H9 (cell line): ENCODE measurements around the gene INPP5E. TPM values are rescaled to one million over a fixed set of nuclear protein-coding genes. Genes with fewer than 3 reads are reported as not detected.

ENCODE experiments used
- DNase-seq: peaks from one replicate; pipeline ENCODE4 v3.0.0-alpha.2; 2017
- H2AFZ ChIP-seq: one replicate; pipeline ENCODE4 v1.6.1; 2013; ENCODE audit warnings: mild to moderate bottlenecking, low read length, control low read depth, moderate library complexity
- H2AK5ac ChIP-seq: 2 replicates; pipeline ENCODE4 v1.6.1; 2013; ENCODE audit warnings: low read length, control low read depth, mixed read lengths; ENCODE audit not compliant: insufficient read length
- H2BK120ac ChIP-seq: one replicate; pipeline ENCODE4 v1.6.1; 2013; ENCODE audit warnings: low read depth, mild to moderate bottlenecking, low read length, control low read depth, inconsistent platforms; ENCODE audit not compliant: poor library complexity, severe bottlenecking
- H2BK12ac ChIP-seq: 2 replicates; pipeline ENCODE4 v1.6.1; 2013; ENCODE audit warnings: low read length, control low read depth, mixed read lengths, low read depth; ENCODE audit not compliant: insufficient read length
- H2BK15ac ChIP-seq: 2 replicates; pipeline ENCODE4 v1.6.1; 2013; ENCODE audit warnings: low read depth, low read length, control low read depth
- H2BK20ac ChIP-seq: one replicate; pipeline ENCODE4 v1.6.1; 2013; ENCODE audit warnings: low read depth, mild to moderate bottlenecking, low read length, control low read depth, inconsistent platforms; ENCODE audit not compliant: poor library complexity, severe bottlenecking
- H2BK5ac ChIP-seq: 2 replicates; pipeline ENCODE4 v1.6.1; 2013; ENCODE audit warnings: low read length, control low read depth, mixed read lengths; ENCODE audit not compliant: insufficient read length
- H3K14ac ChIP-seq: 2 replicates; pipeline ENCODE4 v1.6.1; 2013; ENCODE audit warnings: low read length, control low read depth; ENCODE audit not compliant: insufficient read depth
- H3K18ac ChIP-seq: 2 replicates; pipeline ENCODE4 v1.6.1; 2013; ENCODE audit warnings: low read depth, mild to moderate bottlenecking, mixed read lengths, low read length, control low read depth; ENCODE audit not compliant: insufficient read length
- H3K23ac ChIP-seq: 2 replicates; pipeline ENCODE4 v1.6.1; 2013; ENCODE audit warnings: low read length, control low read depth, mixed read lengths, low read depth; ENCODE audit not compliant: insufficient read length
- H3K23me2 ChIP-seq: 2 replicates; pipeline ENCODE4 v1.6.1; 2013; ENCODE audit warnings: low read depth, mild to moderate bottlenecking, mixed read lengths, low read length, control low read depth; ENCODE audit not compliant: insufficient read length, poor library complexity, severe bottlenecking
- H3K27ac ChIP-seq: 2 replicates; pipeline ENCODE4 v1.5.1; 2013; ENCODE audit warnings: low read length, control low read depth, mixed read lengths, low read depth; ENCODE audit not compliant: insufficient read length
- H3K27me3 ChIP-seq: 2 replicates; pipeline ENCODE4 v1.6.1; 2013; ENCODE audit warnings: low read length, control low read depth, inconsistent platforms; ENCODE audit not compliant: insufficient read depth
- H3K4ac ChIP-seq: 2 replicates; pipeline ENCODE4 v1.6.1; 2013; ENCODE audit warnings: low read depth, mild to moderate bottlenecking, control low read depth, inconsistent platforms, low read length, moderate library complexity
- H3K4me1 ChIP-seq: 2 replicates; pipeline ENCODE4 v1.6.1; 2013; ENCODE audit warnings: low read length, control low read depth, inconsistent platforms; ENCODE audit not compliant: insufficient read depth
- H3K4me2 ChIP-seq: 2 replicates; pipeline ENCODE4 v1.6.1; 2013; ENCODE audit warnings: low read length, control low read depth, mixed read lengths; ENCODE audit not compliant: insufficient read length, insufficient read depth
- H3K56ac ChIP-seq: 2 replicates; pipeline ENCODE4 v1.6.1; 2013; ENCODE audit warnings: low read depth, mild to moderate bottlenecking, mixed read lengths, low read length, control low read depth; ENCODE audit not compliant: insufficient read length
- H3K79me1 ChIP-seq: 2 replicates; pipeline ENCODE4 v1.6.1; 2013; ENCODE audit warnings: low read depth, mild to moderate bottlenecking, moderate library complexity, low read length, control low read depth, inconsistent platforms; ENCODE audit not compliant: insufficient read depth, poor library complexity, severe bottlenecking
- H3K79me2 ChIP-seq: 2 replicates; pipeline ENCODE4 v1.6.1; 2013; ENCODE audit warnings: low read length, control low read depth, inconsistent platforms; ENCODE audit not compliant: insufficient read depth
- H3K9ac ChIP-seq: 2 replicates; pipeline ENCODE4 v1.6.1; 2013; ENCODE audit warnings: low read length, control low read depth, mixed read lengths; ENCODE audit not compliant: insufficient read length; ENCODE audit errors: extremely low read depth
- H3K9me3 ChIP-seq: one replicate; pipeline ENCODE4 v1.6.1; 2013; ENCODE audit warnings: low read depth, low read length, inconsistent platforms; ENCODE audit not compliant: control insufficient read depth
- H3T11ph ChIP-seq: one replicate; pipeline ENCODE4 v1.6.1; 2013; ENCODE audit warnings: mild to moderate bottlenecking, low read length, control low read depth, inconsistent platforms
- H4K20me1 ChIP-seq: one replicate; pipeline ENCODE4 v1.6.1; 2013; ENCODE audit not compliant: control insufficient read depth, insufficient read length, insufficient read depth
- H4K5ac ChIP-seq: 2 replicates; pipeline ENCODE4 v1.6.1; 2013; ENCODE audit warnings: low read depth, mild to moderate bottlenecking, mixed read lengths, low read length, control low read depth; ENCODE audit not compliant: insufficient read length
- H4K8ac ChIP-seq: replicated peaks from 2 replicates; pipeline ENCODE4 v1.6.1; 2013; ENCODE audit warnings: low read length, control low read depth, mixed read lengths, low read depth; ENCODE audit not compliant: insufficient read length
- H4K91ac ChIP-seq: 2 replicates; pipeline ENCODE4 v1.6.1; 2013; ENCODE audit warnings: low read depth, mild to moderate bottlenecking, moderate library complexity, mixed read lengths, low read length, control low read depth; ENCODE audit not compliant: insufficient read length
- H3K27ac Mint-ChIP-seq, 3 experiments: 2 replicates in 2 of 3; 3 replicates in 1 of 3; pipeline ENCODE4 v1.8.0; 2020 to 2021; ENCODE audit warnings: mixed read lengths in 3 of 3, mild to moderate bottlenecking in 1 of 3, moderate library complexity in 1 of 3
- H3K27me3 Mint-ChIP-seq: 2 replicates; pipeline ENCODE4 v1.8.0; 2021; ENCODE audit warnings: low read depth, mild to moderate bottlenecking, moderate library complexity, mixed read lengths
- H3K36me3 Mint-ChIP-seq, 3 experiments: 2 replicates in 2 of 3; 3 replicates in 1 of 3; pipeline ENCODE4 v1.8.0; 2020 to 2021; ENCODE audit warnings: low read depth in 3 of 3, mixed read lengths in 3 of 3; ENCODE audit not compliant: insufficient read depth in 1 of 3
- H3K4me1 Mint-ChIP-seq, 2 experiments: 2 replicates each; pipeline ENCODE4 v1.8.0; 2020; ENCODE audit warnings: mixed read lengths in 2 of 2
- H3K4me3 Mint-ChIP-seq, 2 experiments: 2 replicates in 1 of 2; 3 replicates in 1 of 2; pipeline ENCODE4 v1.8.0; 2020 to 2021; ENCODE audit warnings: mild to moderate bottlenecking in 2 of 2, mixed read lengths in 2 of 2, moderate library complexity in 1 of 2
- H3K9me3 Mint-ChIP-seq, 2 experiments: 2 replicates in 1 of 2; 3 replicates in 1 of 2; pipeline ENCODE4 v1.8.0; 2020; ENCODE audit warnings: mild to moderate bottlenecking in 2 of 2, mixed read lengths in 2 of 2, moderate library complexity in 1 of 2
- WGBS: extraction: QIAGEN DNeasy Blood & Tissue Kit; methylation state at CpG from one replicate; pipeline ENCODE4 v1.1.7; 2013; ENCODE audit warnings: missing lambda C conversion rate, low lambda C conversion rate, mixed read lengths; ENCODE audit not compliant: insufficient read length; ENCODE audit errors: extremely low coverage; 5-methylcytosine and 5-hydroxymethylcytosine counted together
- total RNA-seq: library from RNA; stranded (reverse); gene quantifications from 2 replicates; pipeline ENCODE4 v1.2.1, GENCODE V29; 2021
- TF ChIP-seq, protein P1 (sequence below): fragments of 200-600 bp; sonication (generic); conservative IDR thresholded peaks from 3 replicates; pipeline ENCODE4 v1.8.0; 2021; ENCODE audit warnings: antibody characterized with exemption, mild to moderate bottlenecking

INPP5E gene
- total RNA-seq, 1 experiment from 2014 or later: 21.0 TPM

DNA sequence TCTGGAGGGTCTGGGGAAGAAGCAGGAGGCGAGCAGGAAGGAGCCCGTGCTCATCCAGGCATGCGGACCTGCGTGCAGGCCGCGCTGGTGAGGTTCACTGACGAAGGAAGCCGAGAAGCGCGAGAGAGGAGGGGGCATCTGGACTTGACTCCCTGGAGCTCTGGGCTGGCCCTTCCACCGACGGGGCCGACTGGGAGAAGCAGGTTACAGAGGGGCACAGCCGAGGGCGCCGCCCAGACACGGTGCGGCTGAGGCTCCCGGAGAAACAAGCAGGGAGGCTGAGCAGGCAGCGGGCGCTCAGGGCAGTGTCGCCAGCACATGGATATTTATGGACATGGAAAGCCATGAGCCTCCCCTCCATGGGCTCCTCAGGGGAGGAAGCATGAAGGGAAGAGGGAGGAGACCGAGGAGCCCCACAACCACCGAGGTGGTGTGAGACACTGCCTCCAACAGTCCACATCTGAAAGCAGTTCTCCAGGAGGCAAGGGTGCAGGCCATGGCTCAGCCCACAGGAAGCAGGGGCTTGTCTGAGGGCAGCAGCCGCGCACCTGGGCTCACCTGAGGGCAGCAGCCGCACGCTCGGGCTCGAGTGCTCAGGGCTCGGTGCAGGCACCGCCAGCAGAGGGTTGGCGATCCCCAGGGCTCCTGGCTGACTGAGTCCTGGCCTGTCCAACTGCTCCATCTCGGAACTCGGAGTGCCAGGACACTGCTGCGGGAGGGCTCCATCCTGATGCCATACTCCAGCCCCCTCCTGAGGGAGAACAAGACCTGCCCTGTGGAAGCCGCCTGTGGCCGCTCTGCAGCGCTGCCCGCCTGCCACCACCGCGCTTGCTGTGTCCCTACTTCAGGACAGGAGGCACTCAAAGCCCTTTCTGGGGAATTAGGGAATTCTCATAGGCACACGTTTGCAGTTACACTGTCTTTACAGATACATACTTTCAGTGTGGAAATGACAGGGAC lies 15.7 kb upstream of the INPP5E start:
- H3K4me1 Mint-ChIP-seq: no peaks in the 10 kb centered on the region
- Histone ChIP-seq H3K4ac (no peak overlapping the region), H3K18ac (no peak overlapping the region), H2BK12ac (no peak overlapping the region), H2BK15ac (no peak overlapping the region), H3K79me2 (no peaks in the 10 kb centered on the region), H3T11ph (no peak overlapping the region), H3K9ac (no peak overlapping the region), H3K27me3 (no peaks in the 10 kb centered on the region), H2BK5ac (no peak overlapping the region), H2AFZ (no peak overlapping the region), H3K4me2 (no peak overlapping the region), H4K20me1 (no peaks in the 10 kb centered on the region), H3K79me1 (no peaks in the 10 kb centered on the region), H4K91ac (no peak overlapping the region), H2BK120ac (no peak overlapping the region), H3K23ac (no peak overlapping the region), H4K5ac (no peak overlapping the region), H3K14ac (no peak overlapping the region), H3K23me2 (peaks cover 3% of the 10 kb centered on the region), H4K8ac (no peak overlapping the region), H3K4me1 (no peaks in the 10 kb centered on the region), H3K27ac (no peak overlapping the region), H3K9me3 (no peaks in the 10 kb centered on the region), H2BK20ac (no peak overlapping the region), H2AK5ac (no peak overlapping the region), H3K56ac (no peak overlapping the region)
- TF ChIP-seq, protein P1, sequence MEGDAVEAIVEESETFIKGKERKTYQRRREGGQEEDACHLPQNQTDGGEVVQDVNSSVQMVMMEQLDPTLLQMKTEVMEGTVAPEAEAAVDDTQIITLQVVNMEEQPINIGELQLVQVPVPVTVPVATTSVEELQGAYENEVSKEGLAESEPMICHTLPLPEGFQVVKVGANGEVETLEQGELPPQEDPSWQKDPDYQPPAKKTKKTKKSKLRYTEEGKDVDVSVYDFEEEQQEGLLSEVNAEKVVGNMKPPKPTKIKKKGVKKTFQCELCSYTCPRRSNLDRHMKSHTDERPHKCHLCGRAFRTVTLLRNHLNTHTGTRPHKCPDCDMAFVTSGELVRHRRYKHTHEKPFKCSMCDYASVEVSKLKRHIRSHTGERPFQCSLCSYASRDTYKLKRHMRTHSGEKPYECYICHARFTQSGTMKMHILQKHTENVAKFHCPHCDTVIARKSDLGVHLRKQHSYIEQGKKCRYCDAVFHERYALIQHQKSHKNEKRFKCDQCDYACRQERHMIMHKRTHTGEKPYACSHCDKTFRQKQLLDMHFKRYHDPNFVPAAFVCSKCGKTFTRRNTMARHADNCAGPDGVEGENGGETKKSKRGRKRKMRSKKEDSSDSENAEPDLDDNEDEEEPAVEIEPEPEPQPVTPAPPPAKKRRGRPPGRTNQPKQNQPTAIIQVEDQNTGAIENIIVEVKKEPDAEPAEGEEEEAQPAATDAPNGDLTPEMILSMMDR: no peak
- no peaks in the 10 kb centered on the region for H3K9me3 Mint-ChIP-seq
- H3K27me3 Mint-ChIP-seq: no peaks in the 10 kb centered on the region
- peak overlapping the region in 1 of 3 experiments; percentile 19; a peak in 1 of 7 replicates for H3K27ac Mint-ChIP-seq
- no CpG with 5 or more reads among the region's 43 CpGs for WGBS
- H3K4me3 Mint-ChIP-seq: no peak overlapping the region
- no peak for DNase-seq
- peaks cover 54 to 86% (median 83%) of the 10 kb centered on the region in 3 experiments; a peak in 6 of 7 replicates for H3K36me3 Mint-ChIP-seq
